ENCODE measurements around the gene MALAT1. TPM values are rescaled to one million over a fixed set of nuclear protein-coding genes. Genes with fewer than 3 reads are reported as not detected.

Gene MALAT1
- total RNA-seq, 1 donor from 2014 or later: 1,362 TPM

- no peak for DNase-seq (ENCODE audit: low read depth)
- H3K4me3 ChIP-seq (ENCODE audit: low read depth, low read length): no peak overlapping the region
- peak; percentile 36 for TF ChIP-seq CTCF (conservative IDR thresholded peaks at IDR 0.05; ENCODE audit: low read depth, low read length)
Observed at GRCh38 chr11:65530157-65530496, 31.3 kb downstream of the MALAT1 start.

- no peak overlapping the region for H3K4me3 ChIP-seq (ENCODE audit: low read depth, low read length)
- no peak for DNase-seq (ENCODE audit: low read depth)
- TF ChIP-seq CTCF (conservative IDR thresholded peaks at IDR 0.05; ENCODE audit: low read depth, low read length): no peak
Observed at GRCh38 chr11:65532388-65533064, 33.7 kb downstream of the MALAT1 start.

- H3K4me3 ChIP-seq (ENCODE audit: low read depth, low read length): no peak overlapping the region
- no peak for DNase-seq (ENCODE audit: low read depth)
- no peak for TF ChIP-seq CTCF (conservative IDR thresholded peaks at IDR 0.05; ENCODE audit: low read depth, low read length)
Observed at GRCh38 chr11:65535102-65535501, 36.3 kb downstream of the MALAT1 start.

- no peak for TF ChIP-seq CTCF (conservative IDR thresholded peaks at IDR 0.05; ENCODE audit: low read depth, low read length)
- DNase-seq (ENCODE audit: low read depth): no peak
- H3K4me3 ChIP-seq (ENCODE audit: low read depth, low read length): no peak overlapping the region
Observed at GRCh38 chr11:65536412-65537295, 37.8 kb downstream of the MALAT1 start.

- no peak for TF ChIP-seq CTCF (conservative IDR thresholded peaks at IDR 0.05; ENCODE audit: low read depth, low read length)
- no peak overlapping the region for H3K4me3 ChIP-seq (ENCODE audit: low read depth, low read length)
Observed at GRCh38 chr11:65537296-65537597, 38.4 kb downstream of the MALAT1 start.

GRCh38 chr11:65537620-65538231 lies 38.9 kb downstream of the MALAT1 start:
- no peak overlapping the region for H3K4me3 ChIP-seq (ENCODE audit: low read depth, low read length)
- no peak for TF ChIP-seq CTCF (conservative IDR thresholded peaks at IDR 0.05; ENCODE audit: low read depth, low read length)
- no peak for DNase-seq (ENCODE audit: low read depth)

More at GRCh38 chr11:65537296-65537597, 38.4 kb downstream of the MALAT1 start:
- no peak for DNase-seq (ENCODE audit: low read depth)

Data from epithelial cell of proximal tubule (primary cell).